Measurements from ENCODE around the gene PVALEF.
"Not testable (repeated sequence)": the region's sequence is repeated elsewhere in the genome, so short reads cannot be mapped to it uniquely, and the experiment has no call there.

Gene PVALEF

GRCh38 chr17:81140695-81141094, 24.6 kb upstream of the PVALEF start:
- no peaks in the 10 kb centered on the region for H3K36me3 ChIP-seq (ENCODE audit: insufficient read depth, insufficient read length, low read length)
- DNase-seq (ENCODE audit: low read depth, low spot score): no peak
- peaks cover 8% of the 10 kb centered on the region for H3K4me1 ChIP-seq (ENCODE audit: insufficient read depth, insufficient read length)
- peaks cover 3% of the 10 kb centered on the region for H3K27me3 ChIP-seq (ENCODE audit: insufficient read depth, insufficient read length)
- H3K9ac ChIP-seq (ENCODE audit: insufficient read length, low read depth): no peak overlapping the region
- no peak overlapping the region for H3K4me3 ChIP-seq (ENCODE audit: insufficient read length, low read depth)
- TF ChIP-seq SUZ12 (IDR thresholded peaks at IDR 0.05; ENCODE audit: extremely low read depth, insufficient read depth, insufficient read length): no peak
- TF ChIP-seq YY1 (IDR thresholded peaks at IDR 0.05; ENCODE audit: insufficient read depth, insufficient read length): no peak
- TF ChIP-seq ZNF274 (IDR thresholded peaks at IDR 0.05; ENCODE audit: low read depth, low read length): no peak
- H3K9me3 ChIP-seq (ENCODE audit: insufficient read depth, low read length): no peaks in the 10 kb centered on the region; the same call in 1 of the 2 replicates

GRCh38 chr17:81142301-81143199, 22.8 kb upstream of the PVALEF start:
- TF ChIP-seq SUZ12 (IDR thresholded peaks at IDR 0.05; ENCODE audit: extremely low read depth, insufficient read depth, insufficient read length): no peak
- no peak for TF ChIP-seq ZNF274 (IDR thresholded peaks at IDR 0.05; ENCODE audit: low read depth, low read length)
- no peak for TF ChIP-seq YY1 (IDR thresholded peaks at IDR 0.05; ENCODE audit: insufficient read depth, insufficient read length)
- Histone ChIP-seq H3K4me3 (ENCODE audit: insufficient read length, low read depth) (no peak overlapping the region), H3K9ac (ENCODE audit: insufficient read length, low read depth) (no peak overlapping the region), H3K4me1 (ENCODE audit: insufficient read depth, insufficient read length) (peaks cover 6% of the 10 kb centered on the region), H3K36me3 (ENCODE audit: insufficient read depth, insufficient read length, low read length) (no peaks in the 10 kb centered on the region), H3K9me3 (ENCODE audit: insufficient read depth, low read length) (no peaks in the 10 kb centered on the region; the same call in 1 of the 2 replicates), H3K27me3 (ENCODE audit: insufficient read depth, insufficient read length) (peaks cover 3% of the 10 kb centered on the region)
- DNase-seq (ENCODE audit: low read depth, low spot score): peak; percentile 56

GRCh38 chr17:81143200-81143527, 22.1 kb upstream of the PVALEF start:
- Histone ChIP-seq H3K4me3 (ENCODE audit: insufficient read length, low read depth) (no peak overlapping the region), H3K27me3 (ENCODE audit: insufficient read depth, insufficient read length) (peaks cover 3% of the 10 kb centered on the region), H3K4me1 (ENCODE audit: insufficient read depth, insufficient read length) (peaks cover 6% of the 10 kb centered on the region), H3K9me3 (ENCODE audit: insufficient read depth, low read length) (no peaks in the 10 kb centered on the region; the same call in 1 of the 2 replicates), H3K9ac (ENCODE audit: insufficient read length, low read depth) (no peak overlapping the region), H3K36me3 (ENCODE audit: insufficient read depth, insufficient read length, low read length) (no peaks in the 10 kb centered on the region)
- no peak for DNase-seq (ENCODE audit: low read depth, low spot score)
- TF ChIP-seq YY1 (IDR thresholded peaks at IDR 0.05; ENCODE audit: insufficient read depth, insufficient read length): no peak

- Histone ChIP-seq H3K4me3 (ENCODE audit: insufficient read length, low read depth) (no peak overlapping the region), H3K27me3 (ENCODE audit: insufficient read depth, insufficient read length) (no peaks in the 10 kb centered on the region), H3K36me3 (ENCODE audit: insufficient read depth, insufficient read length, low read length) (no peaks in the 10 kb centered on the region), H3K4me1 (ENCODE audit: insufficient read depth, insufficient read length) (peaks cover 10% of the 10 kb centered on the region), H3K9ac (ENCODE audit: insufficient read length, low read depth) (no peak overlapping the region), H3K9me3 (ENCODE audit: insufficient read depth, low read length) (no peaks in the 10 kb centered on the region)
- TF ChIP-seq SUZ12 (IDR thresholded peaks at IDR 0.05; ENCODE audit: extremely low read depth, insufficient read depth, insufficient read length) (no peak), YY1 (IDR thresholded peaks at IDR 0.05; ENCODE audit: insufficient read depth, insufficient read length) (no peak), ZNF274 (IDR thresholded peaks at IDR 0.05; ENCODE audit: low read depth, low read length) (no peak)
- no peak for DNase-seq (ENCODE audit: low read depth, low spot score)
Measured at GRCh38 chr17:81143717-81144422, 21.4 kb upstream of the PVALEF start.

- peaks cover 13% of the 10 kb centered on the region for H3K4me1 ChIP-seq (ENCODE audit: insufficient read depth, insufficient read length)
- DNase-seq (ENCODE audit: low read depth, low spot score): no peak
- no peaks in the 10 kb centered on the region for H3K27me3 ChIP-seq (ENCODE audit: insufficient read depth, insufficient read length)
- no peaks in the 10 kb centered on the region for H3K36me3 ChIP-seq (ENCODE audit: insufficient read depth, insufficient read length, low read length)
- no peak overlapping the region for H3K4me3 ChIP-seq (ENCODE audit: insufficient read length, low read depth)
- no peak overlapping the region for H3K9ac ChIP-seq (ENCODE audit: insufficient read length, low read depth)
- no peaks in the 10 kb centered on the region for H3K9me3 ChIP-seq (ENCODE audit: insufficient read depth, low read length)
- TF ChIP-seq YY1 (IDR thresholded peaks at IDR 0.05; ENCODE audit: insufficient read depth, insufficient read length) (no peak), SUZ12 (IDR thresholded peaks at IDR 0.05; ENCODE audit: extremely low read depth, insufficient read depth, insufficient read length) (no peak), ZNF274 (IDR thresholded peaks at IDR 0.05; ENCODE audit: low read depth, low read length) (no peak)
Measured at GRCh38 chr17:81144423-81144781, 20.9 kb upstream of the PVALEF start.

- H3K27me3 ChIP-seq (ENCODE audit: insufficient read depth, insufficient read length); H3K9ac ChIP-seq (ENCODE audit: insufficient read length, low read depth): not testable (repeated sequence)
- H3K4me1 ChIP-seq (ENCODE audit: insufficient read depth, insufficient read length): peaks cover 13% of the 10 kb centered on the region
Measured at GRCh38 chr17:81146208-81146607, 19.1 kb upstream of the PVALEF start.

GRCh38 chr17:81147701-81148100, 17.6 kb upstream of the PVALEF start:
- no peaks in the 10 kb centered on the region for H3K36me3 ChIP-seq (ENCODE audit: insufficient read depth, insufficient read length, low read length)
- H3K9ac ChIP-seq (ENCODE audit: insufficient read length, low read depth): no peak overlapping the region
- no peak overlapping the region for H3K4me3 ChIP-seq (ENCODE audit: insufficient read length, low read depth)
- H3K4me1 ChIP-seq (ENCODE audit: insufficient read depth, insufficient read length): peaks cover 12% of the 10 kb centered on the region
- DNase-seq (ENCODE audit: low read depth, low spot score): no peak
- no peak for TF ChIP-seq SUZ12 (IDR thresholded peaks at IDR 0.05; ENCODE audit: extremely low read depth, insufficient read depth, insufficient read length)
- no peak for TF ChIP-seq ZNF274 (IDR thresholded peaks at IDR 0.05; ENCODE audit: low read depth, low read length)
- no peaks in the 10 kb centered on the region for H3K9me3 ChIP-seq (ENCODE audit: insufficient read depth, low read length)
- H3K27me3 ChIP-seq (ENCODE audit: insufficient read depth, insufficient read length): no peaks in the 10 kb centered on the region

More at GRCh38 chr17:81146208-81146607, 19.1 kb upstream of the PVALEF start:
- H3K9me3 ChIP-seq (ENCODE audit: insufficient read depth, low read length); DNase-seq (ENCODE audit: low read depth, low spot score); H3K4me3 ChIP-seq (ENCODE audit: insufficient read length, low read depth); H3K36me3 ChIP-seq (ENCODE audit: insufficient read depth, insufficient read length, low read length): not testable (repeated sequence)

Measured in NT2/D1 (cell line).